Endothelial cell of umbilical vein (primary cell): ENCODE results near the gene NRF1.

ENCODE experiments used
- EZH2 ChIP-seq: IDR thresholded peaks from 2 replicates; pipeline ENCODE4 v1.6.1; 2012; ENCODE audit warnings: borderline replicate concordance, low read depth, mild to moderate bottlenecking, moderate library complexity, low read length, inconsistent platforms; ENCODE audit not compliant: severe bottlenecking
- JUN ChIP-seq: IDR thresholded peaks from 2 replicates; pipeline ENCODE4 v1.6.1; 2011; ENCODE audit warnings: borderline replicate concordance, low read depth; ENCODE audit not compliant: insufficient read length, insufficient read depth
- MYC ChIP-seq: IDR thresholded peaks from one replicate; pipeline ENCODE4 v1.6.1; 2011; ENCODE audit warnings: mild to moderate bottlenecking, low read depth, low read length
- POLR2A ChIP-seq: IDR thresholded peaks from 2 replicates; pipeline ENCODE4 v1.6.1; 2012; ENCODE audit warnings: low read depth, mild to moderate bottlenecking, control low read depth, low read length
- POLR2AphosphoS5 ChIP-seq: IDR thresholded peaks from 2 replicates; pipeline ENCODE4 v1.6.1; 2012; ENCODE audit warnings: low read depth, mild to moderate bottlenecking, control low read depth, low read length, moderate library complexity; ENCODE audit not compliant: insufficient read depth
- TF ChIP-seq, protein P1 (sequence below), 2 donors: IDR thresholded peaks; 1 replicate in 1 of 2; 2 replicates in 1 of 2; pipeline ENCODE4 v1.5.1; 2011; ENCODE audit warnings: low read length in 2 of 2, mild to moderate bottlenecking in 2 of 2, moderate library complexity in 2 of 2, control low read depth in 1 of 2, inconsistent platforms in 1 of 2, low read depth in 1 of 2; ENCODE audit not compliant: insufficient read depth in 1 of 2; ENCODE audit errors: extremely low read depth in 1 of 2
- TF ChIP-seq, protein P2 (sequence below): IDR thresholded peaks from 2 replicates; pipeline ENCODE4 v1.6.1; 2011; ENCODE audit not compliant: insufficient read depth, insufficient read length

DNA sequence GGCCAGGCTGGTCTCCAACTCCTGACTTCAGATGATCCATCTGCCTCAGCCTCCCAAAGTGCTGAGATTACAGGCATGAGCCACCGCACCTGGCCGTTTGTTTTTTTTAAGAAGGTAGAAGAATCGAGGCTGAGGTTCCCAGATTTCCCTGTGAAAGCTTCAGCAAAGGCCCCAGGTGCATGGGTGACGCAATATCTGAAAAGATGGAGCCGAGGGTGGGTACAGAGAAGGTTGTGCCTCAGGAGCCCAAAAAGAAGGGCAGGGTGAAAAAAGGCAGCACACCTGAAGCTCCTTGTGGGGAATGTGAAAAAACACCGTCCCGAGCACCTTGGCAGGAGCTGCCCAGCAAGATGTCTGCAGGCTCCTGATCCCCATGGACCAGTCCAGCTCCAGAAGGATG, 35.8 kb upstream of the NRF1 start:
- TF ChIP-seq, protein P1, sequence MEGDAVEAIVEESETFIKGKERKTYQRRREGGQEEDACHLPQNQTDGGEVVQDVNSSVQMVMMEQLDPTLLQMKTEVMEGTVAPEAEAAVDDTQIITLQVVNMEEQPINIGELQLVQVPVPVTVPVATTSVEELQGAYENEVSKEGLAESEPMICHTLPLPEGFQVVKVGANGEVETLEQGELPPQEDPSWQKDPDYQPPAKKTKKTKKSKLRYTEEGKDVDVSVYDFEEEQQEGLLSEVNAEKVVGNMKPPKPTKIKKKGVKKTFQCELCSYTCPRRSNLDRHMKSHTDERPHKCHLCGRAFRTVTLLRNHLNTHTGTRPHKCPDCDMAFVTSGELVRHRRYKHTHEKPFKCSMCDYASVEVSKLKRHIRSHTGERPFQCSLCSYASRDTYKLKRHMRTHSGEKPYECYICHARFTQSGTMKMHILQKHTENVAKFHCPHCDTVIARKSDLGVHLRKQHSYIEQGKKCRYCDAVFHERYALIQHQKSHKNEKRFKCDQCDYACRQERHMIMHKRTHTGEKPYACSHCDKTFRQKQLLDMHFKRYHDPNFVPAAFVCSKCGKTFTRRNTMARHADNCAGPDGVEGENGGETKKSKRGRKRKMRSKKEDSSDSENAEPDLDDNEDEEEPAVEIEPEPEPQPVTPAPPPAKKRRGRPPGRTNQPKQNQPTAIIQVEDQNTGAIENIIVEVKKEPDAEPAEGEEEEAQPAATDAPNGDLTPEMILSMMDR (IDR thresholded peaks at IDR 0.05; ENCODE audit: extremely low read depth in 1 of 2, insufficient read depth in 1 of 2, low read depth in 1 of 2, low read length in 2 of 2), result no peak
- TF ChIP-seq MYC (no peak), EZH2 (no peak), POLR2AphosphoS5 (no peak), POLR2A (no peak), JUN (no peak)
- TF ChIP-seq, protein P2, sequence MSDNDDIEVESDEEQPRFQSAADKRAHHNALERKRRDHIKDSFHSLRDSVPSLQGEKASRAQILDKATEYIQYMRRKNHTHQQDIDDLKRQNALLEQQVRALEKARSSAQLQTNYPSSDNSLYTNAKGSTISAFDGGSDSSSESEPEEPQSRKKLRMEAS, result no peak
